Neural cell (in vitro differentiated cells): ENCODE measurements around the gene ATP9B. TPM values are rescaled to one million over a fixed set of nuclear protein-coding genes. Genes with fewer than 3 reads are reported as not detected.

Experiments
- H2AFZ ChIP-seq: fragments of 200-600, 300-800 bp; sonication (generic), shearing (Covaris generic); 2 replicates; pipeline ENCODE4 v1.6.0; 2014; ENCODE audit warnings: low read depth, mild to moderate bottlenecking, antibody characterized with exemption, low read length, moderate library complexity
- H3F3A ChIP-seq: fragments of 200-600 bp; shearing (Covaris generic); 2 replicates; pipeline ENCODE4 v1.6.1; 2016; ENCODE audit warnings: mild to moderate bottlenecking, moderate library complexity, mixed read lengths, antibody characterized with exemption, low read length; ENCODE audit not compliant: insufficient read depth, poor library complexity, severe bottlenecking
- H3K27ac ChIP-seq: fragments of 200-600, 300-800 bp; sonication (generic), shearing (Covaris generic); 2 replicates; pipeline ENCODE4 v1.5.1; 2014; ENCODE audit warnings: mild to moderate bottlenecking, low read length, moderate library complexity
- H3K27me3 ChIP-seq: fragments of 300-800, 200-600 bp; sonication (generic), shearing (Covaris generic); 2 replicates; pipeline ENCODE4 v1.6.0; 2014; ENCODE audit warnings: mild to moderate bottlenecking, low read depth, low read length, moderate library complexity; ENCODE audit not compliant: insufficient read depth
- H3K36me3 ChIP-seq: fragments of 300-800, 200-600 bp; sonication (generic), shearing (Covaris generic); 2 replicates; pipeline ENCODE4 v1.5.1; 2014; ENCODE audit warnings: mild to moderate bottlenecking, antibody characterized with exemption, low read length, moderate library complexity; ENCODE audit not compliant: insufficient read depth
- H3K4me2 ChIP-seq: fragments of 300-800, 200-600 bp; sonication (generic), shearing (Covaris generic); 2 replicates; pipeline ENCODE4 v1.6.0; 2014; ENCODE audit warnings: mild to moderate bottlenecking, low read length
- H3K4me3 ChIP-seq: fragments of 300-800, 200-600 bp; sonication (generic), shearing (Covaris generic); 2 replicates; pipeline ENCODE4 v1.5.1; 2014; ENCODE audit warnings: mild to moderate bottlenecking, low read length, moderate library complexity
- H3K79me2 ChIP-seq: fragments of 200-600 bp; shearing (Covaris generic); replicated peaks from 2 replicates; pipeline ENCODE4 v1.6.0; 2014; ENCODE audit warnings: mild to moderate bottlenecking, low read length, moderate library complexity; ENCODE audit not compliant: insufficient read depth
- H3K9ac ChIP-seq: fragments of 300-800, 200-600 bp; sonication (generic), shearing (Covaris generic); 2 replicates; pipeline ENCODE4 v1.6.1; 2016; ENCODE audit warnings: mild to moderate bottlenecking, low read length, mixed read lengths
- H3K9me2 ChIP-seq: fragments of 200-600 bp; shearing (Covaris generic); 2 replicates; pipeline ENCODE4 v1.6.1; 2016; ENCODE audit warnings: mild to moderate bottlenecking, low read length, mixed read lengths; ENCODE audit not compliant: insufficient read depth
- H3K9me3 ChIP-seq: fragments of 200-600, 300-800 bp; sonication (generic), shearing (Covaris generic); 2 replicates; pipeline ENCODE4 v1.6.1; 2016; ENCODE audit warnings: mild to moderate bottlenecking, mixed run types, low read length, moderate library complexity, mixed read lengths
- H4K20me1 ChIP-seq: fragments of 200-600 bp; shearing (Covaris generic); 2 replicates; pipeline ENCODE4 v1.6.1; 2016; ENCODE audit warnings: mild to moderate bottlenecking, mixed run types; ENCODE audit not compliant: insufficient read depth
- EP300 ChIP-seq: fragments of 450-650 bp; conservative IDR thresholded peaks from 2 replicates; pipeline ENCODE4 v1.6.1; 2014; ENCODE audit warnings: antibody characterized with exemption, mild to moderate bottlenecking, moderate library complexity; ENCODE audit not compliant: poor library complexity, severe bottlenecking
- EZH2 ChIP-seq: fragments of 200-600, 300-800 bp; shearing (Covaris generic), sonication (generic); IDR thresholded peaks from 2 replicates; pipeline ENCODE4 v1.6.1; 2014; ENCODE audit warnings: antibody characterized with exemption, low read length, borderline replicate concordance, mild to moderate bottlenecking; ENCODE audit not compliant: insufficient read depth, poor library complexity, severe bottlenecking
- MXI1 ChIP-seq: fragments of 450-650 bp; conservative IDR thresholded peaks from 2 replicates; pipeline ENCODE4 v1.6.1; 2014; ENCODE audit warnings: antibody characterized with exemption, mild to moderate bottlenecking; ENCODE audit not compliant: poor library complexity, severe bottlenecking
- POLR2AphosphoS5 ChIP-seq: IDR thresholded peaks from 2 replicates; pipeline ENCODE4 v1.6.1; 2012
- RAD21 ChIP-seq: fragments of 450-650 bp; conservative IDR thresholded peaks from 2 replicates; pipeline ENCODE4 v1.6.1; 2014; ENCODE audit warnings: antibody characterized with exemption, mild to moderate bottlenecking, moderate library complexity
- SMC3 ChIP-seq: fragments of 450-650 bp; conservative IDR thresholded peaks from 2 replicates; pipeline ENCODE4 v1.6.1; 2014; ENCODE audit warnings: antibody characterized with exemption, mild to moderate bottlenecking, moderate library complexity; ENCODE audit not compliant: poor library complexity
- TAF1 ChIP-seq: IDR thresholded peaks from 2 replicates; pipeline ENCODE4 v1.6.1; 2012; ENCODE audit warnings: low read depth
- polyA plus RNA-seq: library from polyadenylated mRNA; depleted of rRNA; stranded (reverse); fragments of >200 nt; gene quantifications from 2 replicates; pipeline ENCODE4 v1.2.3, GENCODE V29; 2014
- TF ChIP-seq, protein P1 (sequence below): IDR thresholded peaks from 2 replicates; pipeline ENCODE4 v1.6.1; 2012; ENCODE audit warnings: borderline replicate concordance
- TF ChIP-seq, protein P2 (sequence below): fragments of 450-650 bp; IDR thresholded peaks from 2 replicates; pipeline ENCODE4 v1.5.1; 2014; ENCODE audit warnings: antibody characterized with exemption, mild to moderate bottlenecking, moderate library complexity; ENCODE audit not compliant: poor library complexity, severe bottlenecking

The ATP9B gene
- polyA plus RNA-seq, 1 donor from 2014 or later, result 15.4 TPM

DNA sequence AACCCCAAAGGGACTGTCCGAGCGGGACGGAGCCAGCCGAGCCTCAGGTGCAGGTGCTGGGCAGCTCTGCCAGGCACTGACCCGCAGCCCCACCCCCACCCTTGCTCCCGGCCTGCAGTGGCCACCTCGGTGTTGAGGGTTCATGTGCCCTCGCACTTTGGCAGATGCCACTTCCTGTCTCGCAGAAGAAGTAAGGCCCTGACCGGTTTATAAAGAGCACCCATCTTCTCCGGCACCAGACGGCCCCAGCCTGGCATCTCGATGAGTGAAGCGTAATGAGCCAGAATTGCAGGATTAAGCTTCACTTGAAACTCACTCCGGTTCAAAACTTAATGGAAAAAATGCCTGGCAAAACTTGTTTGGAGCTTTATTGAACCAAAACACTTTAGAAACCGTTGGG lies 315.6 kb downstream of the ATP9B start:
- Histone ChIP-seq H3K4me3 (no peak overlapping the region), H3K4me2 (no peak overlapping the region), H3F3A (no peaks in the 10 kb centered on the region), H3K9me2 (no peaks in the 10 kb centered on the region), H3K36me3 (no peaks in the 10 kb centered on the region), H3K27me3 (no peaks in the 10 kb centered on the region), H3K27ac (no peak overlapping the region), H3K9ac (no peak overlapping the region), H3K9me3 (no peaks in the 10 kb centered on the region), H2AFZ (no peak overlapping the region), H3K79me2 (no peaks in the 10 kb centered on the region), H4K20me1 (no peaks in the 10 kb centered on the region)
- TF ChIP-seq, protein P1, sequence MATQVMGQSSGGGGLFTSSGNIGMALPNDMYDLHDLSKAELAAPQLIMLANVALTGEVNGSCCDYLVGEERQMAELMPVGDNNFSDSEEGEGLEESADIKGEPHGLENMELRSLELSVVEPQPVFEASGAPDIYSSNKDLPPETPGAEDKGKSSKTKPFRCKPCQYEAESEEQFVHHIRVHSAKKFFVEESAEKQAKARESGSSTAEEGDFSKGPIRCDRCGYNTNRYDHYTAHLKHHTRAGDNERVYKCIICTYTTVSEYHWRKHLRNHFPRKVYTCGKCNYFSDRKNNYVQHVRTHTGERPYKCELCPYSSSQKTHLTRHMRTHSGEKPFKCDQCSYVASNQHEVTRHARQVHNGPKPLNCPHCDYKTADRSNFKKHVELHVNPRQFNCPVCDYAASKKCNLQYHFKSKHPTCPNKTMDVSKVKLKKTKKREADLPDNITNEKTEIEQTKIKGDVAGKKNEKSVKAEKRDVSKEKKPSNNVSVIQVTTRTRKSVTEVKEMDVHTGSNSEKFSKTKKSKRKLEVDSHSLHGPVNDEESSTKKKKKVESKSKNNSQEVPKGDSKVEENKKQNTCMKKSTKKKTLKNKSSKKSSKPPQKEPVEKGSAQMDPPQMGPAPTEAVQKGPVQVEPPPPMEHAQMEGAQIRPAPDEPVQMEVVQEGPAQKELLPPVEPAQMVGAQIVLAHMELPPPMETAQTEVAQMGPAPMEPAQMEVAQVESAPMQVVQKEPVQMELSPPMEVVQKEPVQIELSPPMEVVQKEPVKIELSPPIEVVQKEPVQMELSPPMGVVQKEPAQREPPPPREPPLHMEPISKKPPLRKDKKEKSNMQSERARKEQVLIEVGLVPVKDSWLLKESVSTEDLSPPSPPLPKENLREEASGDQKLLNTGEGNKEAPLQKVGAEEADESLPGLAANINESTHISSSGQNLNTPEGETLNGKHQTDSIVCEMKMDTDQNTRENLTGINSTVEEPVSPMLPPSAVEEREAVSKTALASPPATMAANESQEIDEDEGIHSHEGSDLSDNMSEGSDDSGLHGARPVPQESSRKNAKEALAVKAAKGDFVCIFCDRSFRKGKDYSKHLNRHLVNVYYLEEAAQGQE, result no peak
- TF ChIP-seq POLR2AphosphoS5 (no peak), RAD21 (no peak), TAF1 (no peak), SMC3 (no peak), EZH2 (no peak), MXI1 (no peak), EP300 (no peak)
- TF ChIP-seq, protein P2, sequence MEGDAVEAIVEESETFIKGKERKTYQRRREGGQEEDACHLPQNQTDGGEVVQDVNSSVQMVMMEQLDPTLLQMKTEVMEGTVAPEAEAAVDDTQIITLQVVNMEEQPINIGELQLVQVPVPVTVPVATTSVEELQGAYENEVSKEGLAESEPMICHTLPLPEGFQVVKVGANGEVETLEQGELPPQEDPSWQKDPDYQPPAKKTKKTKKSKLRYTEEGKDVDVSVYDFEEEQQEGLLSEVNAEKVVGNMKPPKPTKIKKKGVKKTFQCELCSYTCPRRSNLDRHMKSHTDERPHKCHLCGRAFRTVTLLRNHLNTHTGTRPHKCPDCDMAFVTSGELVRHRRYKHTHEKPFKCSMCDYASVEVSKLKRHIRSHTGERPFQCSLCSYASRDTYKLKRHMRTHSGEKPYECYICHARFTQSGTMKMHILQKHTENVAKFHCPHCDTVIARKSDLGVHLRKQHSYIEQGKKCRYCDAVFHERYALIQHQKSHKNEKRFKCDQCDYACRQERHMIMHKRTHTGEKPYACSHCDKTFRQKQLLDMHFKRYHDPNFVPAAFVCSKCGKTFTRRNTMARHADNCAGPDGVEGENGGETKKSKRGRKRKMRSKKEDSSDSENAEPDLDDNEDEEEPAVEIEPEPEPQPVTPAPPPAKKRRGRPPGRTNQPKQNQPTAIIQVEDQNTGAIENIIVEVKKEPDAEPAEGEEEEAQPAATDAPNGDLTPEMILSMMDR, result no peak

DNA sequence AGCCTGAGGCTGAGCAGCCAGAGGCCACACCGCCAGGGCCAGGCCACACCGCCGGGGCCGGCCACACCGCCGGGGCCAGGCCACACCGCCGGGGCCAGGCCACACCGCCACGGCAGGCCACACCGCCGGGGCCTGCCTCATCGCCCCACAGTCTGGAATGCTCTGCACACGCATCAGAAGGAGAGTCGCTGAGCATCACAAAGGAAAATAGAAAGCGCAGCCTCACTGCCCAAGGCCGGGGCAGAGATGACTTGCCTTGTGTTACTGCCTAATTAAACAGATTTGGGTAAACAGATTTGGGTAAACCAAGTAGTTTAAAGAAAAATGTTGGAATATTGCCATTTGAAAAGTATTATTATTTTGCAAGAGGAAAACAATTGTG lies 316.1 kb downstream of the ATP9B start:
- Histone ChIP-seq H3F3A (no peaks in the 10 kb centered on the region), H3K9me2 (no peaks in the 10 kb centered on the region), H3K27ac (no peak overlapping the region), H3K4me2 (no peak overlapping the region), H3K36me3 (no peaks in the 10 kb centered on the region), H3K27me3 (no peaks in the 10 kb centered on the region), H3K4me3 (no peak overlapping the region), H4K20me1 (no peaks in the 10 kb centered on the region), H3K9me3 (no peaks in the 10 kb centered on the region), H2AFZ (no peak overlapping the region), H3K79me2 (no peaks in the 10 kb centered on the region), H3K9ac (no peak overlapping the region)
- TF ChIP-seq EP300, result no peak

DNA sequence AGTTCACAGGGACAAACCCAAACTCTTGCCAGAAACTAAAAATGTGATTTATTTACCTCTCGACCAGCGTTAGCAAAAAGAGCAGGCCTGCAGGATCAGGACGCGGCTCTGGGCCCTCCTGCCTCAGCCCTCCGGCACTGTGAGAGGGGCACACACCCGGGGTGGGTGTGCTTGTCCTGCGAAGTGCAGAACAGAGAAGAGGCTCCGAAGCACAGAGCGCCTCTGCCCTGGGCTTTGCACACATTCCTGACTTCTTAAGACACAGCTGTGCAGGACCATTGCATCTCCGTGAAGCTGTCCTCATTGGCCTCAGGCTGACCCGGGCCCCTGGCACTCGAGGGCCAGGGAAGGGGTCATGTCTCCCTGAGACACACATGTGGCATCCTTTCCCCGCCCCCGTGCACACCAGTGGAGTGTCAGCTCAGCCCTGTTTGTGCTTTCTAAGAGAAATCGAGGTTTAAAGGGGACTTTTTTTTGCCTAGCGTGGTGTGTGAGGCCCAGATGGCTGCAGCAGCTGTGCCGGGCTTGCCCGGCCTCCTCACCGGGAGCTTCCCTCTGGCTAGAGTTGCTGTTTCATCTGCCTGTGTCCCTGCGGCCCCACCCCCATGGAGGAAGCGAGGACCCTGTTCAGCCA lies 316.6 kb downstream of the ATP9B start:
- Histone ChIP-seq H4K20me1 (no peaks in the 10 kb centered on the region), H3F3A (no peaks in the 10 kb centered on the region), H3K4me3 (no peak overlapping the region), H3K9ac (no peak overlapping the region), H3K79me2 (no peaks in the 10 kb centered on the region), H3K36me3 (no peaks in the 10 kb centered on the region), H3K9me2 (no peaks in the 10 kb centered on the region), H3K9me3 (no peaks in the 10 kb centered on the region), H3K27me3 (no peaks in the 10 kb centered on the region), H3K27ac (no peak overlapping the region), H2AFZ (no peak overlapping the region), H3K4me2 (no peak overlapping the region)
- TF ChIP-seq EZH2 (no peak), EP300 (no peak), POLR2AphosphoS5 (no peak)
